Epithelial cell of prostate (primary cell): ENCODE results near the gene SELENOF.

ENCODE experiments used
- DNase-seq: peaks from one replicate; pipeline ENCODE4 v3.0.0-alpha.2; 2011; ENCODE audit warnings: low read depth, low spot score
- H3K27ac ChIP-seq: fragments of 450-650 bp; 2 replicates; pipeline ENCODE4 v1.5.1; 2017; ENCODE audit warnings: mild to moderate bottlenecking

SELENOF gene

DNA sequence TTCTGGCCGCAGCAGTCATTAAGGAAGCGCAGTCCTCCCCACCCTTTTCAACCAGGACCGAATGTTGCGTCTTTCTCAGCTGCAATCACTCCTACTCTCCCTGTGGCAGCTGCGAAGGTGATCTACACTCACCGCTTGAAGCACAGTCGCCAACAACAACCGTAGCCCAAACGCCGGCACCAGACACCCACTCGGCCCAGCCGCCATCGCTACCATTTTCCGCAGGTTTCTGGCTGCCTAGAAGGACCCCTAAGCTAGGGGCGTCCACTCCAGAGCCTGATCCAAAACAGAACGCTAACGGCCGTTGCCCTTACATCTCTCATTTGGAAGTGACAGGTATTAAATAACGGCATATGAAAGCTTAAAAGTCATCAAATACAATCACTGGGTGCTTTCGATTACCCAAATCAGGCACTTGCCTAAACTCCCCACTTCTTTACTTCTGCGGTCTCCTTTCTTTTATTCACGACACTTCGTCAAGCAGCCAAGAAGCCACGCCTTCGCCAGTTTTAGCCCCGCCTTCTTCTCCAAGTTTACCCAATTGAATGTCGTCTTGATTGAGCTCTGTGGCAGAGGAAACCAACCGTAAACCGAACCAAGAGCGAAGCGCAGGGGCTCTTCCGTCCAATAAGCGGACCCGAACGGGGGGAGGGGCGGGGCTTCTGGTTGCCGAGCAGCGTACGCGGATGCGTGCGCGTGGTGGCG lies at the start of gene SELENOF:
Gene SELENOF (minus strand): TSS at position 231 of the 705 bp plus-strand sequence. CDS start 15 bp downstream, at position 216.
- peak within 1 kb of the TSS; percentile 80 for H3K27ac ChIP-seq
- peak; percentile 99 for DNase-seq

DNA sequence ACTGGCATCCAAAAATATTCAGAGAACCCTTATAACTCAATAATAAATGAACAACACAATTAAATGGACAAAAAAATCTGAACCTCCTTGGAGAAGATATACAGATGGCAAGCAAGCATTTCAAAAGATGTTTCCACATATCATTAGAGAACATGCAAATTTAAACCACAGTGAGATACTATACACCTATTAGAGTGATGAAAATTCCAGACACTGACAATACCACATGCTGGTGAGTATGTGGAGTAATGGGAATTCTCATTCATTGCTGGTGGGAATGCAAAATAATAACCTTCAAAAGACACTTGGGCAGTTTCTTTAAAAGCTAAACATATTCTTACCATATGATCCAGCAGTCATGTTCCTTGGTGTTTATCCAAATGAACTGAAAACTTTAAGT lies 46.6 kb upstream of the SELENOF start:
- H3K27ac ChIP-seq, result no peak overlapping the region
- DNase-seq, result no peak

GRCh38 chr1:86957221-86957620 lies 43.3 kb upstream of the SELENOF start:
- no peak for DNase-seq
- no peak overlapping the region for H3K27ac ChIP-seq

DNA sequence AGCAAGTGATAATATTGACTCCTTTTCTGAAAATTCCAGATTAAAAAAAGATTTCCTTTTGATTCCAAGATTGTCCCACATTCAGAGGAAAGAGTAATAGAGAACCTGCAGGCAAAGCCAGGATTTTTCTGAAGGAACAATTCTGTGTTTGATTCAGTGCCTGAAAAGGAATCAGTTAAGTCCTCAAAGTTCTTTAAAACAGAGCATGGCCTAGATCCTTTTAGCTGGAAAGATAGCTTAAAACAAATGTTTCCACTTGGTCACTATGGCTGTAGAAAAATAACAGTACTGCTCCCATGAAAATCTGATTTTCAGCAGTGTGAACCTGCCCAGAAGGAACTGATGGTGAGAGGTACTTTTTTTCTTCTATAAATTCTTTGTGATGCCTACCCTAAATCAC lies 42.3 kb upstream of the SELENOF start:
- no peak for DNase-seq
- no peak overlapping the region for H3K27ac ChIP-seq

- no peak for DNase-seq
- no peak overlapping the region for H3K27ac ChIP-seq
Observed at GRCh38 chr1:86955678-86956077, 41.8 kb upstream of the SELENOF start.

GRCh38 chr1:86953167-86953566 lies 39.2 kb upstream of the SELENOF start:
- no peak overlapping the region for H3K27ac ChIP-seq
- DNase-seq, result no peak

DNA sequence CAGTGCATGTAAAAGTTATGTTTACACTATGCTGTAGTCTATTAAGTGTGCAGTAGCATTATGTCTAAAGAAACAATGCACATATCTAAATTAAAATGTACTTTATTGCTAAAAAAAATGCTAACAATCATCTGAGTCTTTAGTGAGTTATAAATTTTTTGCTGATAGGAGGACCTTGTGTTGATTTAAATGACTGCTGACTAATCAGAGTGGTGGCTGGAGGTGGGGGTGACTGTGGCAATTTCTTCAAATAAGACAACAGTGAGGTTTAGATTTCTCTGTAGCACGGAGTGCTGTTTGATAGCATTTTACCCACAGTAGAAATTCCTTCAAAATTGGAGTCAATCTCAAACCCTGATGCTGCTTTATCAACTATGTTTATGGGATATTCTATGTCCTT lies 37.5 kb upstream of the SELENOF start:
- DNase-seq, result no peak
- H3K27ac ChIP-seq, result no peak overlapping the region

- DNase-seq, result no peak
- H3K27ac ChIP-seq, result no peak overlapping the region
Observed at GRCh38 chr1:86950712-86951419, 36.9 kb upstream of the SELENOF start.

GRCh38 chr1:86948212-86948611 lies 34.3 kb upstream of the SELENOF start:
- no peak for DNase-seq
- no peak overlapping the region for H3K27ac ChIP-seq

GRCh38 chr1:86942743-86943142 lies 28.8 kb upstream of the SELENOF start:
- no peak for DNase-seq
- no peak overlapping the region for H3K27ac ChIP-seq

- no peak for DNase-seq
- no peak overlapping the region for H3K27ac ChIP-seq
Observed at GRCh38 chr1:86942042-86942441, 28.1 kb upstream of the SELENOF start.

GRCh38 chr1:86940599-86940998 lies 26.7 kb upstream of the SELENOF start:
- DNase-seq, result no peak
- no peak overlapping the region for H3K27ac ChIP-seq

- no peak for DNase-seq
- no peak overlapping the region for H3K27ac ChIP-seq
Observed at GRCh38 chr1:86939406-86939805, 25.5 kb upstream of the SELENOF start.

GRCh38 chr1:86938855-86939254 lies 24.9 kb upstream of the SELENOF start:
- no peak overlapping the region for H3K27ac ChIP-seq
- DNase-seq, result no peak

DNA sequence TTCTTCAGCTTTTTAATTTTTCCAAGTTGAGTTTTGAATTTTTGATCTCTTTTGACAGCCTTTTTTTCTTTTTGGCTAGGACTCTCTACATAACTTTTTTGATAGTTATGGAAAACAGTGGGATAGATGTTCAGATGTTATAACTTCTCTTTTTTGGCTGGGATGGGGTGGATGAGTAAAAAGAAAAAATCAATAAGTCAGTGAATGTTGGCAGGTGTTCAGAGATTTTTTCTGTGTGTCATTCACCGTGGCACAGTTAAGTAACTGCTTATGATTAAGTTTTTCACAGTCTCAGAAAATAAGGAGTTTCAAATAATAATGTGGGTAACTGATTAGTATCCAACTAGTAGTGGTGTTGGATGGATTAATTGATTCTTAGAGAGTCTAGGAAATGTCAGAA lies 24.5 kb upstream of the SELENOF start:
- DNase-seq, result no peak
- H3K27ac ChIP-seq, result peak overlapping the region; percentile 44

GRCh38 chr1:86933562-86934377 lies 19.8 kb upstream of the SELENOF start:
- DNase-seq, result no peak
- no peak overlapping the region for H3K27ac ChIP-seq

DNA sequence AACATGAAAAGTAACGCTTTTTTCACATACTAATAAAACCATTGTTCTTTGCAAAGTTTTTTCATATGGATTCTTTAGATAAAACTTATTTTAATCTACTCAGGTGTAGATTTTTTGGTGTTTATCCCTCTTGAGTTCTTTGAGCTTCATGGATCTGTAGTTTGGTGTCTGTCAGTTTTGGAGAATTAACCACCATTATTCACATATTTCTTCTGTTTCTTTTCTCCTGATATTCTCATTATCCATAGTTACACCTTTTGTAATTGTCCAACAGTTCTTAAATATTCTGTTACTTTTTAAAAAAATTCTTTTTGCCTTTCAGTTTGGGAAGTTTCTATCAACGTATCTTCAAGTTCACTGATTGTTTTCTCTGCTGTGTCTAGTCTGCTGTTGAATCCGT lies 19.1 kb upstream of the SELENOF start:
- DNase-seq, result no peak
- H3K27ac ChIP-seq, result no peak overlapping the region

GRCh38 chr1:86928819-86929218 lies 14.9 kb upstream of the SELENOF start:
- H3K27ac ChIP-seq, result no peak overlapping the region
- no peak for DNase-seq

DNA sequence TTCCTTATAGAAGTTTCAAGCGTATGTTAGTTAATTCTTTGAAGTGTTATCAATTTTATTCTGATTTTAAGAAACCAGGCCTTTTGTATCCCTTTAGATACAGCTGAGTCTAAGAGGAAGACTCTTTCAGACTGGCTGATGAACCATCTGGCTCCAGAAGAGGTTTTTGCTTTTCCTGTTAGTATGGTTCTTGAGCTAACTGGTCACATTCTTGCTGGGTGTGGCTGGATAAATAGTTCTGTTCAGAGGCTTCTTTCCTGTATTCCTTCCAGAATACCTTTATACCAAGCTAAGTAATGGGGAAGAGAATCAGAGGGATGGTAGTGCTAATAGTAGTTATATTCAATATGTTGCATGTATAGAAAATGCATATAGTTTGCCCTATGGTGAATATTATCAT lies 13.0 kb upstream of the SELENOF start:
- peak overlapping the region; percentile 11 for H3K27ac ChIP-seq
- no peak for DNase-seq

DNA sequence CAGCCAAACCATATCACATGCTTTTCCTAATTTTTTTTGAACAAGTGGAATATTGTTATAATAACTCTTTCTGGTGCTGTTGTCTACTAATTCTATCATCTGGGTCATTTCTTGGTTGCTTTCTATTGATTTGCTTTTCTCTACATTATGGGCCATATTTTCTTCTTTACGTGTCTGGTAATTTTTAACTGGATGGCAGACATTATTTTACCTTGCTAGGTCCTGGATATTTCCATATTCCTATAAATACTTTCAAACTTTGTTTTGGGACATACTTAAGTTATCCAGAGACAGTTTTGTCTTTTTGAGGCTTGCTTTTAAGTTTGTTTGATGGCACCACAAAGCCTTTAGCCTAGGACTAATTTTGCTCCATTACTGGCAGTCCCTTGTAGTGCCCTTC lies 11.8 kb upstream of the SELENOF start:
- DNase-seq, result no peak
- H3K27ac ChIP-seq, result no peak overlapping the region

GRCh38 chr1:86924324-86924960 lies 10.5 kb upstream of the SELENOF start:
- DNase-seq, result no peak

More at GRCh38 chr1:86924324-86924960, 10.5 kb upstream of the SELENOF start:
- H3K27ac ChIP-seq, result no peak overlapping the region
